ENCODE data around the gene TMEM60. TPM values are rescaled to one million over a fixed set of nuclear protein-coding genes. Genes with fewer than 3 reads are reported as not detected.

TMEM60 gene
- polyA plus RNA-seq = 10 to 100 TPM; 12.3 to 31.9 (median 17.2) TPM
- long read RNA-seq, donor 1, transcript TMEM60-201 (2 exons, 1,023 nt) = major isoform, 57 of 57 reads
- long read RNA-seq, donor 1, partial matches to known transcripts = 0 of 57 reads
- long read RNA-seq, donor 1, other reads (novel, unspliced or antisense) = 0 of 57 reads
- long read RNA-seq, donor 2, transcript TMEM60-201 (2 exons, 1,023 nt) = major isoform, 8 of 8 reads
- long read RNA-seq, donor 2, partial matches to known transcripts = 0 of 8 reads
- long read RNA-seq, donor 2, other reads (novel, unspliced or antisense) = 0 of 8 reads
- long read RNA-seq, donor 3, transcript TMEM60-201 (2 exons, 1,023 nt) = major isoform, 21 of 21 reads
- long read RNA-seq, donor 3, partial matches to known transcripts = 0 of 21 reads
- long read RNA-seq, donor 3, other reads (novel, unspliced or antisense) = 0 of 21 reads
- long read RNA-seq, donor 4 = 0 reads
- long read RNA-seq, donor 5, transcript TMEM60-201 (2 exons, 1,023 nt) = major isoform, 8 of 22 reads
- long read RNA-seq, donor 5, partial matches to known transcripts = 14 of 22 reads
- long read RNA-seq, donor 5, other reads (novel, unspliced or antisense) = 0 of 22 reads
- long read RNA-seq, donor 6, transcript TMEM60-201 (2 exons, 1,023 nt) = major isoform, 18 of 18 reads
- long read RNA-seq, donor 6, partial matches to known transcripts = 0 of 18 reads
- long read RNA-seq, donor 6, other reads (novel, unspliced or antisense) = 0 of 18 reads
- long read RNA-seq, donor 7, transcript TMEM60-201 (2 exons, 1,023 nt) = major isoform, 17 of 65 reads
- long read RNA-seq, donor 7, partial matches to known transcripts = 48 of 65 reads
- long read RNA-seq, donor 7, other reads (novel, unspliced or antisense) = 0 of 65 reads
- long read RNA-seq, donor 8, partial matches to known transcripts = 0 of 3 reads
- long read RNA-seq, donor 8, other reads (novel, unspliced or antisense) = 0 of 3 reads
- long read RNA-seq, donor 9, partial matches to known transcripts = 0 of 2 reads
- long read RNA-seq, donor 9, other reads (novel, unspliced or antisense) = 0 of 2 reads
- long read RNA-seq, donor 10, transcript TMEM60-201 (2 exons, 1,023 nt) = major isoform, 24 of 76 reads
- long read RNA-seq, donor 10, partial matches to known transcripts = 52 of 76 reads
- long read RNA-seq, donor 10, other reads (novel, unspliced or antisense) = 0 of 76 reads

DNA sequence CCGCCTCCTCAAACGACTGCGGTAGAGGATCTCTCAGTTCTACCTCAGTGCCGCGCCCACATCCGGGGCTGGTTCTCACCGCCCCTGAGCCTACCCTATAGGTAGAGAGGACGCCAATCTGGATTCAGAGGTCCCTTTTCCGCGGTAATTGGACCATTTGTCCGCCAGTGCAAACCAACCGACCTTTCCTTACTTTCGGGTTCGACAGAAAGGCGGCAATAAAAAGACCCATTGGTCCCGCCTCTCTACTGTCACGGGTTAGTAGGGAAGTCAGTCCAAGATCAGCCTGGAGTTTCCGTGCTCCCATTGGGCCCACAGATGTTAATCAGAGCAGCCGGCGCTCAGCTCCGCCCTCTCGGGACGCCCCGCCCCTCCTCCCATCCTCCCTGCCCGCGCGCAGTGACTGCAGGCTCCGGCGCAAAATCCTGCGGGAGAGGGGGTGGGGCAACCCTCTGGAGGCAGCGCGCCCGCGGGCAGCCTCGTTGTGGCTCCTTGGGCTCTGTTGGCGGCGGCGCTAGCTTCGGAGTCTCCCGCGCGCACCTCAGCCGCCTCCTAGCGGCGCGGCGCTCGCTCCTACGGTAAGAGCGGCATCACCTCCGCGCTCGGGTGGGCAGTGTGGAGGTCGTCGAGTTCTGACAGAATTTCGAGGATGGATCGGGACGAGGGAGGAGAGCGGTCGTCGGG, at the start of gene TMEM60, which contains the start of gene PHTF2:
Gene TMEM60 (minus strand): TSS at position 41 of the 684 bp plus-strand sequence. CDS start 4,061 bp downstream, outside the sequence.
Gene PHTF2 (plus strand): TSS at position 380 of the 684 bp plus-strand sequence.
- H3K27ac ChIP-seq (ENCODE audit: low read depth in 1 of 3, low read length in 2 of 3) = peak within 1 kb of the TSS; percentile 63 to 91 (median 87)
- no peaks in the 10 kb centered on the region for H3K9me3 ChIP-seq (ENCODE audit: control insufficient read depth in 2 of 2, insufficient read depth in 1 of 2, low read depth in 1 of 2, low read length in 1 of 2)
- peak within 1 kb of the TSS; percentile 80 to 98 (median 91) for H3K4me3 ChIP-seq (ENCODE audit: low read depth in 1 of 3, low read length in 3 of 3)
- H3K4me1 ChIP-seq (ENCODE audit: control insufficient read depth in 3 of 3, insufficient read depth in 2 of 3, low read depth in 1 of 3, low read length in 2 of 3) = peaks cover 9 to 19% (median 13%) of the 10 kb centered on the region in 3 donors
- FAIRE-seq = peak; percentile 75
- peaks cover 0 to 7% (median 0%) of the 10 kb centered on the region in 3 donors for H3K36me3 ChIP-seq (ENCODE audit: control insufficient read depth in 3 of 3, insufficient read depth in 2 of 3, low read depth in 1 of 3, low read length in 3 of 3)
- WGBS, 3 donors = 0 to 1% (median 0%) methylated on average over 55 to 61 of the region's 61 CpGs
- peak; percentile 99 to 100 for DNase-seq
- no peaks in the 10 kb centered on the region for H3K27me3 ChIP-seq (ENCODE audit: control insufficient read depth in 3 of 3, insufficient read depth in 3 of 3, low read length in 3 of 3)

DNA sequence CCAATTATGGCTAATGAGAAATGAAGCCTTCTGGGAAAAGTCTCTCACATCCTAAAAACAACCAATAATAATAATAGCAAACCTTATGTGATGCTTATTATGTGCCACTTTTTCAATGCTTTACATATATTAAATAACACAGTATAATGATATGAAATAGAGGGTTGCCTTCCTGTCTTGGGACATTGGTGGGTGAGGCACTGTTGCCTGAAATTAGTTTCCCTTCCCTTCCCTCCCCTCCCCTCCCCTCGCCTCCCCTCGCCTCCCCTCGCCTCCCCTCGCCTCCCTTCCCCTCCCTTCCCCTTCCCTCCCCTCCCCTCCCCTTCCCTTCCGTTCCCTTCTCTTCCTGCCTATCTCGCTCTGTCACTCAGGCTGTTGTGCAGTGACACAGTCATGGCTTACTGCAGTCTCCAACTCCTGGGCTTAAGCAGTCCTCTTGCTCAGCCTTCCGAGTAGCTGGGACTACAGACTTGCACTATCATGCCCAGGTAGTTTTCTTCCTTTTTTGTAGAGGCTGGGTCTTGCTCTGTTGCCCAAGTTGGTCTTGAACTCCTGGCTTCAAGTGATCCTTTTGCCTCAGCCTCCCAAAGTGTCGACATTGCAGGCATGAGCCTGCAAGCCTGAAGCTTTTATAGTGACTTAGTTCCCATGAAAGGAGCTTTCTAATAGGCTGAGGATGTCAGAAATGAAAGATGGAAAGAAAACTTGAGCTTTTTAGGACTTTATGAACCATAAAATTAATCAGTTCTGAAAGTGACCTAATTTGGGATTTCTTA, 48.3 kb upstream of the TMEM60 start:
- H3K4me3 ChIP-seq (ENCODE audit: low read depth in 1 of 3, low read length in 3 of 3) = no peak overlapping the region
- H3K36me3 ChIP-seq (ENCODE audit: control insufficient read depth in 3 of 3, insufficient read depth in 2 of 3, low read depth in 1 of 3, low read length in 3 of 3) = peaks cover 0 to 6% (median 0%) of the 10 kb centered on the region in 3 donors
- no peaks in the 10 kb centered on the region for H3K27me3 ChIP-seq (ENCODE audit: control insufficient read depth in 3 of 3, insufficient read depth in 3 of 3, low read length in 3 of 3)
- FAIRE-seq (no peak), DNase-seq (no peak)
- H3K4me1 ChIP-seq (ENCODE audit: control insufficient read depth in 3 of 3, insufficient read depth in 2 of 3, low read depth in 1 of 3, low read length in 2 of 3) = no peaks in the 10 kb centered on the region
- no peak overlapping the region for H3K27ac ChIP-seq (ENCODE audit: low read depth in 1 of 3, low read length in 2 of 3)
- H3K9me3 ChIP-seq (ENCODE audit: control insufficient read depth in 2 of 2, insufficient read depth in 1 of 2, low read depth in 1 of 2, low read length in 1 of 2) = no peaks in the 10 kb centered on the region
- WGBS, 3 donors = 81 to 98% (median 83%) methylated on average over 2 to 6 of the region's 8 CpGs

DNA sequence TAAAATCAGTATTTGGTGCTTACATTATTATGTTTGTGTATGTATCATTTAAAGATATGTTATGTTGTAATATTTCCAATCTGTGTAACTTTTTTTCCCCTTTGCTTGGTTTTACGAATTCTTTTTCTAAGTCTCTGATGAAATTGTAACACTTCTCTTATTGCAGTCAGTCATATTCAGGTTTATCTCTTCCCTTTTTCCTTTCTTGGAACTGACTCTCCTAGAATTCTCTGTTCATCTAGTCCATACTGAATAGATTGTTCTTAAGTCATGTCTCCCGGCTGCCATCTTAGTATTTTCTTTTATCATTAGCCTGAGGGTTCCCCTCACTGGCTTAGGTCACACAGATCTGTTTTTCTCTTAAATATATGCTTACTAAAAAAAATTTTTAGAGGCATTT, 45.0 kb upstream of the TMEM60 start:
- DNase-seq (no peak), FAIRE-seq (no peak)
- Histone ChIP-seq H3K4me3 (ENCODE audit: low read depth in 1 of 3, low read length in 3 of 3) (no peak overlapping the region), H3K27ac (ENCODE audit: low read depth in 1 of 3, low read length in 2 of 3) (no peak overlapping the region), H3K4me1 (ENCODE audit: control insufficient read depth in 3 of 3, insufficient read depth in 2 of 3, low read depth in 1 of 3, low read length in 2 of 3) (no peaks in the 10 kb centered on the region), H3K27me3 (ENCODE audit: control insufficient read depth in 3 of 3, insufficient read depth in 3 of 3, low read length in 3 of 3) (no peaks in the 10 kb centered on the region), H3K36me3 (ENCODE audit: control insufficient read depth in 3 of 3, insufficient read depth in 2 of 3, low read depth in 1 of 3, low read length in 3 of 3) (peaks cover 0 to 6% (median 0%) of the 10 kb centered on the region in 3 donors), H3K9me3 (ENCODE audit: control insufficient read depth in 2 of 2, insufficient read depth in 1 of 2, low read depth in 1 of 2, low read length in 1 of 2) (no peaks in the 10 kb centered on the region)
- 94 to 96% (median 95%) methylated on average over 2 of the region's 2 CpGs for WGBS, 3 donors

- H3K4me3 ChIP-seq (ENCODE audit: low read depth in 1 of 3, low read length in 3 of 3) = no peak overlapping the region
- H3K27me3 ChIP-seq (ENCODE audit: control insufficient read depth in 3 of 3, insufficient read depth in 3 of 3, low read length in 3 of 3) = no peaks in the 10 kb centered on the region
- DNase-seq = no peak
- H3K36me3 ChIP-seq (ENCODE audit: control insufficient read depth in 3 of 3, insufficient read depth in 2 of 3, low read depth in 1 of 3, low read length in 3 of 3) = peaks cover 0 to 6% (median 0%) of the 10 kb centered on the region in 3 donors
- no peak for FAIRE-seq
- WGBS, 3 donors = 82 to 89% (median 86%) methylated on average over 2 of the region's 2 CpGs
- no peak overlapping the region for H3K27ac ChIP-seq (ENCODE audit: low read depth in 1 of 3, low read length in 2 of 3)
- H3K9me3 ChIP-seq (ENCODE audit: control insufficient read depth in 2 of 2, insufficient read depth in 1 of 2, low read depth in 1 of 2, low read length in 1 of 2) = no peaks in the 10 kb centered on the region
- peaks cover 0 to 3% (median 0%) of the 10 kb centered on the region in 3 donors for H3K4me1 ChIP-seq (ENCODE audit: control insufficient read depth in 3 of 3, insufficient read depth in 2 of 3, low read depth in 1 of 3, low read length in 2 of 3)
Observed at GRCh38 chr7:77839919-77840318, 41.7 kb upstream of the TMEM60 start.

- no peaks in the 10 kb centered on the region for H3K27me3 ChIP-seq (ENCODE audit: control insufficient read depth in 3 of 3, insufficient read depth in 3 of 3, low read length in 3 of 3)
- H3K36me3 ChIP-seq (ENCODE audit: control insufficient read depth in 3 of 3, insufficient read depth in 2 of 3, low read depth in 1 of 3, low read length in 3 of 3) = peaks cover 0 to 3% (median 0%) of the 10 kb centered on the region in 3 donors
- no peak overlapping the region for H3K4me3 ChIP-seq (ENCODE audit: low read depth in 1 of 3, low read length in 3 of 3)
- FAIRE-seq (no peak), DNase-seq (no peak)
- H3K9me3 ChIP-seq (ENCODE audit: control insufficient read depth in 2 of 2, insufficient read depth in 1 of 2, low read depth in 1 of 2, low read length in 1 of 2) = no peaks in the 10 kb centered on the region
- peaks cover 3 to 8% (median 3%) of the 10 kb centered on the region in 3 donors for H3K4me1 ChIP-seq (ENCODE audit: control insufficient read depth in 3 of 3, insufficient read depth in 2 of 3, low read depth in 1 of 3, low read length in 2 of 3)
- WGBS, 3 donors = 76% methylated on average over 3 of the region's 3 CpGs
- no peak overlapping the region for H3K27ac ChIP-seq (ENCODE audit: low read depth in 1 of 3, low read length in 2 of 3)
Observed at GRCh38 chr7:77838929-77839491, 40.8 kb upstream of the TMEM60 start.

- Histone ChIP-seq H3K27ac (ENCODE audit: low read depth in 1 of 3, low read length in 2 of 3) (no peak overlapping the region), H3K4me1 (ENCODE audit: control insufficient read depth in 3 of 3, insufficient read depth in 2 of 3, low read depth in 1 of 3, low read length in 2 of 3) (peaks cover 3 to 9% (median 3%) of the 10 kb centered on the region in 3 donors), H3K4me3 (ENCODE audit: low read depth in 1 of 3, low read length in 3 of 3) (no peak overlapping the region), H3K9me3 (ENCODE audit: control insufficient read depth in 2 of 2, insufficient read depth in 1 of 2, low read depth in 1 of 2, low read length in 1 of 2) (no peaks in the 10 kb centered on the region), H3K36me3 (ENCODE audit: control insufficient read depth in 3 of 3, insufficient read depth in 2 of 3, low read depth in 1 of 3, low read length in 3 of 3) (no peaks in the 10 kb centered on the region), H3K27me3 (ENCODE audit: control insufficient read depth in 3 of 3, insufficient read depth in 3 of 3, low read length in 3 of 3) (no peaks in the 10 kb centered on the region)
- DNase-seq (peak in 1 of 2 donors; percentile 32), FAIRE-seq (no peak)
- WGBS, 3 donors = 12 to 60% (median 38%) methylated on average over 1 of the region's 1 CpG
Observed at GRCh38 chr7:77837966-77838365, 39.7 kb upstream of the TMEM60 start.

DNA sequence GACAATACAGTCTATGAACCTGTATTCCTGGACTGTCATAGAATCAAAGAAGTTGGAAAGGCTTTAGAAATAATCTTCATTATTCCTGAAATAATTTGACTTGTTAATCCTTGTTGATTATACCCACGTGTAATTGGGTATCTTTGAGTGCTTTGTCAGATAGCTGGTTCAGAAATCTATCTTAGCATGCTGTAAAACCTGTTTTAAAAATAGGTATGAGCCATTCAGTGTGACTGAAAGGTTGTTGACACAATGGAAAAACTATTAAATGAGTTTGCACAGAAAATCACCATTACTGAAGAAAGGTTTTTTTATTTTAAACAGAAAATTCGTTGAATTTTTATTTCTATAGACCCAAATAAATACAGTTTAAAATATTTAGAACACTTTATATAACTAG, 39.0 kb upstream of the TMEM60 start:
- peak; percentile 30 for FAIRE-seq
- no peak overlapping the region for H3K27ac ChIP-seq (ENCODE audit: low read depth in 1 of 3, low read length in 2 of 3)
- H3K4me3 ChIP-seq (ENCODE audit: low read depth in 1 of 3, low read length in 3 of 3) = no peak overlapping the region
- DNase-seq = no peak
- H3K4me1 ChIP-seq (ENCODE audit: control insufficient read depth in 3 of 3, insufficient read depth in 2 of 3, low read depth in 1 of 3, low read length in 2 of 3) = peaks cover 3 to 9% (median 3%) of the 10 kb centered on the region in 3 donors
- H3K9me3 ChIP-seq (ENCODE audit: control insufficient read depth in 2 of 2, insufficient read depth in 1 of 2, low read depth in 1 of 2, low read length in 1 of 2) = no peaks in the 10 kb centered on the region
- WGBS, 3 donors = 19 to 39% (median 35%) methylated on average over 2 of the region's 2 CpGs
- H3K36me3 ChIP-seq (ENCODE audit: control insufficient read depth in 3 of 3, insufficient read depth in 2 of 3, low read depth in 1 of 3, low read length in 3 of 3) = no peaks in the 10 kb centered on the region
- H3K27me3 ChIP-seq (ENCODE audit: control insufficient read depth in 3 of 3, insufficient read depth in 3 of 3, low read length in 3 of 3) = no peaks in the 10 kb centered on the region
